Activated CD8-positive, alpha-beta T cell treated with anti-CD3 and anti-CD28 coated beads, Interleukin-2, amount 10 ng/mL, durations not matched to agents 7 days and 5 days (primary cell): ENCODE results near the gene CFAP70. TPM values are rescaled to one million over a fixed set of nuclear protein-coding genes. Genes with fewer than 3 reads are reported as not detected.

Source experiments
- ATAC-seq: fragments of 150-1000 bp; cut with Tn5 transposase; one replicate; pipeline ENCODE4 v1.10.0; 2021; ENCODE audit warnings: moderate library complexity
- CTCF ChIA-PET: fragments of 350-600 bp; sonication (Branson Sonifier 250); formaldehyde crosslinking; loops from one replicate; lab custom pipeline; 2021; ENCODE audit warnings: antibody characterized with exemption; lab: Charles Lee
- POLR2A ChIA-PET: fragments of 350-600 bp; sonication (Branson Sonifier 250); formaldehyde crosslinking; loops from one replicate; lab custom pipeline; 2021; ENCODE audit warnings: antibody characterized with exemption; lab: Charles Lee
- DNase-seq: peaks from one replicate; pipeline ENCODE4 v3.0.0-alpha.2; 2020
- H3K27ac Mint-ChIP-seq: one replicate; pipeline ENCODE4 v1.8.0; 2021; ENCODE audit warnings: mild to moderate bottlenecking, mixed read lengths
- H3K27me3 Mint-ChIP-seq: one replicate; pipeline ENCODE4 v1.8.0; 2021; ENCODE audit warnings: low read depth, mixed read lengths
- H3K36me3 Mint-ChIP-seq: one replicate; pipeline ENCODE4 v1.8.0; 2021; ENCODE audit warnings: low read depth, mixed read lengths
- H3K4me1 Mint-ChIP-seq: one replicate; pipeline ENCODE4 v1.8.0; 2021; ENCODE audit warnings: low read depth, mixed read lengths
- H3K4me3 Mint-ChIP-seq: one replicate; pipeline ENCODE4 v1.8.0; 2021; ENCODE audit warnings: mild to moderate bottlenecking, mixed read lengths
- H3K9me3 Mint-ChIP-seq: one replicate; pipeline ENCODE4 v1.8.0; 2022; ENCODE audit warnings: mixed read lengths; ENCODE audit not compliant: insufficient read depth
- total RNA-seq, 2 experiments: library from RNA; stranded (reverse); gene quantifications; one replicate each; pipeline ENCODE4 v1.2.3, GENCODE V29; 2021

Gene CFAP70
- total RNA-seq, 2 experiments from 2014 or later, result 0.40 to 0.57 TPM

- peaks cover 63% of the 10 kb centered on the region for H3K36me3 Mint-ChIP-seq
- no peak for DNase-seq
- CTCF ChIA-PET, result interaction anchor here (1.2 to 2.2 kb wide), 4 partner anchors 10 to 115 kb away, joined by 3 to 9 read pairs (median 4); partner anchors contain the start of gene ANXA7
Observed at GRCh38 chr10:73379064-73379748, 20.5 kb upstream of the CFAP70 start.

DNA sequence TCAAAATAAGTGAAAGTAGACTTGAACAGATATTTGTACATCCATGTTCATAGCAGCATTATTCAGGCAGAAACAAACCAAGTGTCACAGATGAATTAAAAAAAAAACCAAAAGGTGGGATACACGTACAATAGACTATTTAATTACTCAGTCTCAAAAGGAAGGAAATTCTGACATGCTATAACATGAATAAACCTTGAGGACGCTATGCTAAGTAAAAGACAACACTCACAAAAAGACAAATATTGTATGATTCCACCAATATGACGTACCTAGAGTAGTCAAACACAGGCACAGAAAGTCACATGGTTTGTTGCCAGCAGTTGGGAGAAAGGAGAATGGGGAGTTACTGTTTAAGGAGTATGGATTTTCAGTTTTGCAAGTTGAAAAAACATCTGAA lies 18.0 kb upstream of the CFAP70 start:
- Mint-ChIP-seq H3K4me3 (no peak overlapping the region), H3K9me3 (no peaks in the 10 kb centered on the region), H3K4me1 (peaks cover 18% of the 10 kb centered on the region), H3K27ac (no peak overlapping the region), H3K27me3 (no peaks in the 10 kb centered on the region), H3K36me3 (peaks cover 58% of the 10 kb centered on the region)
- ChIA-PET POLR2A (no interaction called here), CTCF (no interaction called here)
- no peak for ATAC-seq
- no peak for DNase-seq

More at GRCh38 chr10:73379064-73379748, 20.5 kb upstream of the CFAP70 start:
- Mint-ChIP-seq H3K27me3 (no peaks in the 10 kb centered on the region), H3K9me3 (no peaks in the 10 kb centered on the region), H3K27ac (peak overlapping the region; percentile 92), H3K4me3 (no peak overlapping the region), H3K4me1 (peaks cover 18% of the 10 kb centered on the region)
- POLR2A ChIA-PET, result interaction anchor here (0.6 to 1.2 kb wide), 6 partner anchors 20 to 135 kb away, joined by 3 to 4 read pairs (median 3); partner anchors contain the start of gene CFAP70
- peak; percentile 72 for ATAC-seq

DNA sequence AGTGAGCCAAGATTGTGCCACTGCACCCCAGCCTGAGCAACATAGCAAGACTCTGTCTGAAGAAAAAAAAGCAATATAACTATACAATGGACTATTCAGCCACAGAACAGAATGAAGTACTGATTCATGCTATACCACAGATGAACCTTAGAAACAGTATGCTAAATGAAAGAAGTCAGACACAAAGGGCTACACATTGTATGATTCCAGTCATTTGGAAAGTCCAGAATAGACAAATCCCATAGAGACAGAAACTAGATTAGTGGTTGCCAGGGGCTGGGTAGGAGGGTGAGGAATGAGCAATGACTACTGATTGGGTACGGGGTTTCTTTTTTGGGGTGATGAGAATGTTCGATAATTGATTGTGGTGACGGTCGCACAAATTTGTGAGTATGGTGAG lies 9.6 kb upstream of the CFAP70 start:
- Mint-ChIP-seq H3K4me1 (peaks cover 7% of the 10 kb centered on the region), H3K36me3 (peaks cover 38% of the 10 kb centered on the region), H3K27me3 (no peaks in the 10 kb centered on the region), H3K27ac (no peak overlapping the region), H3K4me3 (no peak overlapping the region), H3K9me3 (no peaks in the 10 kb centered on the region)
- DNase-seq, result no peak
- CTCF ChIA-PET, result interaction anchor here (1.0 kb wide), 2 partner anchors 10 to 11 kb away, joined by 3 to 4 read pairs; partner anchors contain the start of gene CFAP70
- POLR2A ChIA-PET, result no interaction called here
- no peak for ATAC-seq

- DNase-seq (no peak), ATAC-seq (no peak)
- Mint-ChIP-seq H3K4me1 (peaks cover 7% of the 10 kb centered on the region), H3K9me3 (no peaks in the 10 kb centered on the region), H3K4me3 (no peak overlapping the region), H3K27me3 (no peaks in the 10 kb centered on the region), H3K27ac (no peak overlapping the region), H3K36me3 (peaks cover 44% of the 10 kb centered on the region)
- ChIA-PET CTCF (no interaction called here), POLR2A (interaction anchor here (1.1 to 1.3 kb wide), 2 partner anchors 8 to 10 kb away, joined by 3 read pairs; partner anchors contain the start of gene CFAP70)
Observed at GRCh38 chr10:73366381-73367298, 8.0 kb upstream of the CFAP70 start.

- Mint-ChIP-seq H3K36me3 (peaks cover 37% of the 10 kb centered on the region), H3K4me1 (peaks cover 7% of the 10 kb centered on the region), H3K9me3 (no peaks in the 10 kb centered on the region), H3K4me3 (no peak overlapping the region), H3K27me3 (no peaks in the 10 kb centered on the region), H3K27ac (no peak overlapping the region)
- DNase-seq (no peak), ATAC-seq (no peak)
- ChIA-PET CTCF (no interaction called here), POLR2A (no interaction called here)
Observed at GRCh38 chr10:73364964-73365363, 6.3 kb upstream of the CFAP70 start.

GRCh38 chr10:73359492-73359891 lies 828 bp upstream of the CFAP70 start:
- CTCF ChIA-PET, result interaction anchor here (1.4 kb wide), 1 partner anchor 96 kb away, joined by 3 read pairs; no protein-coding TSS in a partner anchor
- H3K4me3 Mint-ChIP-seq, result no peak overlapping the region

GRCh38 chr10:73357821-73358220 lies 843 bp downstream of the CFAP70 start:
- Mint-ChIP-seq H3K4me3 (peak overlapping the region; percentile 99), H3K27me3 (peaks cover 10% of the 10 kb centered on the region), H3K36me3 (peaks cover 6% of the 10 kb centered on the region), H3K4me1 (peaks cover 16% of the 10 kb centered on the region), H3K27ac (peak overlapping the region; percentile 90), H3K9me3 (no peaks in the 10 kb centered on the region)
- DNase-seq, result no peak
- ATAC-seq, result no peak
- ChIA-PET POLR2A (interaction anchor here (1.2 to 2.4 kb wide), 5 partner anchors 23 to 138 kb away, joined by 5 to 16 read pairs (median 7); partner anchors contain the start of genes DNAJC9, MRPS16 and PPP3CB), CTCF (interaction anchor here (0.6 to 1.1 kb wide), 3 partner anchors 13 to 94 kb away, joined by 3 read pairs; no protein-coding TSS in a partner anchor)

More at GRCh38 chr10:73359492-73359891, 828 bp upstream of the CFAP70 start:
- Mint-ChIP-seq H3K36me3 (peaks cover 9% of the 10 kb centered on the region), H3K4me1 (peaks cover 16% of the 10 kb centered on the region), H3K27ac (no peak overlapping the region), H3K9me3 (no peaks in the 10 kb centered on the region), H3K27me3 (peaks cover 10% of the 10 kb centered on the region)
- POLR2A ChIA-PET, result interaction anchor here (0.6 to 2.4 kb wide), 9 partner anchors 10 to 263 kb away, joined by 3 to 16 read pairs (median 6); partner anchors contain the start of genes ANXA7, DNAJC9, MRPS16 and PPP3CB
- ATAC-seq (no peak), DNase-seq (no peak)

DNA sequence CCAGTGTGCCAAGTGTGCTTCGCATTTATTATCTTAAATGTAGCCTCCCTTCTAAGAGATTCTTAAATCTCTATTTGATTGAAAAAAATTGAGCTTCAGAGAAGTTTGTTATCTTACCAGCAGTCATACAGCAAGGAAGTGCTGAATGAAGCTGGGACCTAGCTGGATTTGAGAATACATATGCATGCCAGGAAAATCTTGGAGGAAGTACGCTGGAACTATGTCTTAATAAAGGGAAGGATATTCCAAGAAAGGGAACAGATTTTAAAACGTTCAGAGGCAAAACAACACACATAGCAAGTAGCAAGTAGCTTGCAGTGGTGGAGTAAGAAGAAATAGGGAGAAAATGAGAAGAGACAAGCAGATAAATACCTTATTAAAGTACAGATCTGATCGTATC lies 1.5 kb downstream of the CFAP70 start:
- H3K27me3 Mint-ChIP-seq, result peaks cover 10% of the 10 kb centered on the region
- ATAC-seq, result no peak
- H3K36me3 Mint-ChIP-seq, result no peaks in the 10 kb centered on the region
- peaks cover 16% of the 10 kb centered on the region for H3K4me1 Mint-ChIP-seq
- no peak overlapping the region for H3K4me3 Mint-ChIP-seq
- CTCF ChIA-PET, result interaction anchor here (1.1 kb wide), 1 partner anchor 13 kb away, joined by 3 read pairs; no protein-coding TSS in a partner anchor
- H3K9me3 Mint-ChIP-seq, result no peaks in the 10 kb centered on the region
- POLR2A ChIA-PET, result interaction anchor here (1.2 to 2.4 kb wide), 3 partner anchors 10 to 136 kb away, joined by 3 to 16 read pairs (median 5); partner anchors contain the start of gene MRPS16
- H3K27ac Mint-ChIP-seq, result no peak overlapping the region
- DNase-seq, result no peak

DNA sequence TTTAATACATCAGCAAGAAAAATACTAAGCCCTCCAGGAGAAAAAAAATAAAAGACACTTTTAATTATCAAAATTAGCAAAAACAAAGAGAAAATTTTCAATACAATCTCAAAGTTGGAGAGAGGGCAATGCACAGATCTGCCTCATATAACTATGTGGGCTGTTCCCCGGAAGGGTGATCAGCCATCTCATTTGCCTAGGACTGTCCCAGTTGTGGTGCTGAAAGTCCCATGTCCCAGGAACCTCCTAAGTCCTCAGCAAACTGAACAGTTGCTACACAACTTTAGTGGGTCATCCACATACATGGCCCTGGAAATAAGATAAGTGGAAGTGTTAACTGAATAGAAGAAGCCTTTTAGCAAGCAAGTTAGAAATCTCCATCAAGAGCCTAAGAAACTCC lies 14.4 kb downstream of the CFAP70 start:
- DNase-seq (no peak), ATAC-seq (no peak)
- ChIA-PET CTCF (no interaction called here), POLR2A (no interaction called here)
- Mint-ChIP-seq H3K36me3 (no peaks in the 10 kb centered on the region), H3K9me3 (no peaks in the 10 kb centered on the region), H3K27me3 (no peaks in the 10 kb centered on the region), H3K4me1 (no peaks in the 10 kb centered on the region), H3K4me3 (no peak overlapping the region), H3K27ac (no peak overlapping the region)

DNA sequence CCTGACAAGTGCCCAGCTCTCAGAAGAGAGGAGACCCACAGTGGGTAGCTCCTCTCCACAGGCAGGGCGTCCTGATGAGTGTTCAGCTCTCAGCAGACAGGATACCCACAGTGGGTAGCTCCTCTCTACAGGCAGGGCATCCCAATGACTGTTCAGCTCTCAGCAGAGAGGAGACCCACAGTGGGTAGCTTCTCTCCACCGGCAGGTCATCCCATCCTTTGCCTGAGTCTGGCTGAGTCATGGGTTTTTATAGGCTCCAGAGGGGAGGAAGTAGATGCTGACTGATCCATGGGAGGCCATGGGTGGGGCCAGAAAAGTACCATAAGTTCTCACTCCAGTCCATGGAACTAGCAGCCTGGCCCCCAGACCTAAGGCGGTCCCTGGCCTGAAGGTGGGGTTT lies 18.5 kb downstream of the CFAP70 start:
- Mint-ChIP-seq H3K4me1 (no peaks in the 10 kb centered on the region), H3K4me3 (no peak overlapping the region), H3K9me3 (no peaks in the 10 kb centered on the region), H3K36me3 (no peaks in the 10 kb centered on the region), H3K27ac (no peak overlapping the region), H3K27me3 (no peaks in the 10 kb centered on the region)
- ChIA-PET CTCF (interaction anchor here (0.9 kb wide), 1 partner anchor 73 kb away, joined by 3 read pairs; no protein-coding TSS in a partner anchor), POLR2A (no interaction called here)
- DNase-seq, result no peak
- no peak for ATAC-seq

DNA sequence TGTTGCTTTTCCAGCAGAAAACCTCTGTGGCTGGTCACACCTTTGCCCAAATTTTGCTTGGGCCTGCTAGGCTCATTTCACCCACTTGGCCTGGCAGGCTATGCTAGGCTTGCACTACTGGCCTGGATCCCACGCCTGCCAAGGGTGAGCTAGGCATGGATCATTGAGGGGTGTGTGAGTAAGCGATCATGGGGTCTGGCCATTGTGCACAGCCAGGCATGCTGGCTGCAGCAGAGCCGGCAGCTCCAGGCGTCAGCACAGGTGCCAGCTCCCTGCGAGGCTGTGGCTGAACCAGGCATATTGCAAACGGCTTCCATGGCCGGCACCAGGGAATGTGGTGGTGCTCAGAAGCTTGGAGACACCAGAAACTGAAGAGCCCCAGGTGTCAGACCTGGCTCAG lies 19.2 kb downstream of the CFAP70 start:
- Mint-ChIP-seq H3K9me3 (no peaks in the 10 kb centered on the region), H3K36me3 (no peaks in the 10 kb centered on the region), H3K4me1 (no peaks in the 10 kb centered on the region), H3K27ac (no peak overlapping the region), H3K4me3 (no peak overlapping the region), H3K27me3 (no peaks in the 10 kb centered on the region)
- ATAC-seq, result no peak
- DNase-seq, result no peak
- ChIA-PET CTCF (interaction anchor here (0.9 kb wide), 1 partner anchor 74 kb away, joined by 3 read pairs; no protein-coding TSS in a partner anchor), POLR2A (no interaction called here)
